Effector memory CD4-positive, alpha-beta T cell (primary cell): Measurements from ENCODE around the gene EHBP1L1.

Experiments used
- DNase-seq, 3 donors: peaks; one replicate each; pipeline ENCODE4 v3.0.0-alpha.2; 2020
- H3K27ac ChIP-seq: 2 replicates; pipeline ENCODE4 v1.7.0; 2013; ENCODE audit warnings: mild to moderate bottlenecking, low read length, moderate library complexity; ENCODE audit not compliant: insufficient read depth, poor library complexity, severe bottlenecking
- H3K27me3 ChIP-seq: replicated peaks from 2 replicates; pipeline ENCODE4 v1.7.0; 2013; ENCODE audit warnings: mild to moderate bottlenecking, low read length; ENCODE audit not compliant: insufficient read depth, control insufficient read depth, poor library complexity, severe bottlenecking
- H3K36me3 ChIP-seq: 2 replicates; pipeline ENCODE4 v1.7.0; 2013; ENCODE audit warnings: mild to moderate bottlenecking, low read length, moderate library complexity; ENCODE audit not compliant: control insufficient read depth, insufficient read depth
- H3K4me1 ChIP-seq: 2 replicates; pipeline ENCODE4 v1.7.0; 2013; ENCODE audit warnings: low read length, mild to moderate bottlenecking; ENCODE audit not compliant: control insufficient read depth, insufficient read depth, poor library complexity, severe bottlenecking
- H3K4me3 ChIP-seq: 2 replicates; pipeline ENCODE4 v1.7.0; 2013; ENCODE audit warnings: low read length, low read depth, mild to moderate bottlenecking; ENCODE audit not compliant: insufficient read depth, poor library complexity, severe bottlenecking
- H3K9me3 ChIP-seq: 2 replicates; pipeline ENCODE4 v1.7.0; 2013; ENCODE audit warnings: mild to moderate bottlenecking, low read length, moderate library complexity; ENCODE audit not compliant: control insufficient read depth

The EHBP1L1 gene

DNA sequence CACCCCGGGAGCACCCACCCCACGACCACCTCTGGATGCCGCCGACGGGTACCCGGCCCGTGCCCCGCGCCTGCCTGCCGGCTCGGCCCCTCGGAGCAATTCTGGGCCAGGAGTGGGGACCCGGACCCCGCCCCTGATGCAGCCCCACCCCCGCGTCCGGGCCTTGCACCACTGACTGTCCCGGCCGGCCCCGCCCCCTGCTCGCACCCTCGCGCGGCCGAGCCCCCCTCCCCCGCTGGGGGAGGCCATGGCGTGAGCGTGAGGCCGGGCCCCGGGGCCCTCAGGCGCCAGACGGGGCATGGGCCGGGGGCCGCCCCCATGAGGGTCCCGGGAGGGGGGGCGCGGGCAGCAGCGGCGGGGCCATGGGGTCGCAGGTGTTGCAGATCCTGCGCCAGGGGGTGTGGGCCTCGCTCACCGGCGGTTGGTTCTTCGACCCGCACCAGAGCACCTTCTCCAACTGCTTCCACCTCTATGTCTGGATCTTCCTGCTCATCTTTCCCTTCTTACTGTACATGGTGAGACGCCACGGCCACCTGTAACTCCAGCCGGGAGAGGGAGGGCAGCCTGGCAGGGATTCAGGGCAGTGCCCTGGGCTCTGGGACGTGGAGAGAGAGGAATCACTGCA lies 40.2 kb downstream of the EHBP1L1 start:
- H3K4me3 ChIP-seq: peak overlapping the region; percentile 82
- H3K27ac ChIP-seq: peak overlapping the region; percentile 86
- DNase-seq: no peak
- H3K4me1 ChIP-seq: peaks cover 41% of the 10 kb centered on the region
- H3K27me3 ChIP-seq: no peaks in the 10 kb centered on the region
- H3K36me3 ChIP-seq: peaks cover 41% of the 10 kb centered on the region
- no peaks in the 10 kb centered on the region for H3K9me3 ChIP-seq

DNA sequence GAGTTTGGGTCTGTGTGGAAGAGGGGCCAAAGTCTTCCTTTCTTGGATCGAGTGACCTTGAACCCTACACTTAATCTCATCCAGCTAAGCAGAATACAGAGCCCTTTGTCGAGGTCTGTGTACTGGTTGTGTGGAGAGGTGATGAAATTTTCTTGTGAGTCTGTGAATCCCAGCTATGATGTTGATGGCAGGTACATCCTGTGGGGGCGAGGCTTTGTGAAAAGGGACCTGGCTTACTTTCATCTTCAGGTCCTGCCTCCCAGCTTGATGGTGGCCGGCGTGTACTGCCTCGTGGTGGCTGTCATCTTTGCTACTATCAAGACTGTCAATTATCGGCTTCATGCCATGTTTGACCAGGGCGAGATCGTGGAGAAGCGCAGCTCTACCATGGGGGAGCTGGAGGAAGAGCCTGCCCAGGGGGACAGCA lies 40.7 kb downstream of the EHBP1L1 start:
- peaks cover 36% of the 10 kb centered on the region for H3K4me1 ChIP-seq
- no peak for DNase-seq
- H3K27ac ChIP-seq: peak overlapping the region; percentile 86
- H3K9me3 ChIP-seq: no peaks in the 10 kb centered on the region
- H3K4me3 ChIP-seq: peak overlapping the region; percentile 82
- H3K36me3 ChIP-seq: peaks cover 46% of the 10 kb centered on the region
- no peaks in the 10 kb centered on the region for H3K27me3 ChIP-seq

DNA sequence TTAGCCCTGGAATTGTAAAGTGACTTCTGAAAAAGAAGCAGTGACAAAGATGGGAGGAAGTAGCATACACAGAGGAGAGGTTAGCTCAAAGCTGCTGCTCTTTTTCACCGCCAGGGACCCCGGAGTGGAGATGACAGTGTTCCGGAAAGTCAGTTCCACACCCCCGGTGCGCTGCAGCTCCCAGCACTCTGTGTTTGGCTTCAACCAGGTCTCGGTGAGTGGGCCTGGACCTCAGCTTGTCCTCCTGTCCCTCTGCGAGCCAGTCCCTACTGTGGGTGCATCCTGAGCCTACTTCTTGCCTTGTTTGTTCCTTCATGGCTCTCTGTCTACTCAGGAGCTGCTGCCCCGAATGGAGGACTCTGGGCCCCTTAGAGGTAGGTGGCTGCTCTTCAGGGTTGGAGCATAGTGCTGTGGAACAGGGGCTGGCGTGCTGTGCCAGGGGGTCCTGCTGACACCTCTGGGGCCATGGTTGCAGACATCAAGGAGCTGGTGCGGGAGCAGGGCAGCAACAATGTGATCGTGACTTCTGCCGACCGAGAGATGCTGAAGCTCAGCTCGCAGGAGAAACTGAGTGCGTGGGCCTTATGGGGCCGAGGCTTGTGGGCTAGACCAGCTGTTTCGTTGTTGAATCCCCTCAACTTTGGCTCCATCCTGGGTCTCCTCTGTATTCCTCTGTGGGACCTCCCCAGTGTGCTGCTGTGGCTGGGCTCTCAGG lies 41.4 kb downstream of the EHBP1L1 start:
- no peak for DNase-seq
- H3K27ac ChIP-seq: no peak overlapping the region
- no peaks in the 10 kb centered on the region for H3K9me3 ChIP-seq
- peaks cover 29% of the 10 kb centered on the region for H3K4me1 ChIP-seq
- H3K36me3 ChIP-seq: peaks cover 46% of the 10 kb centered on the region
- no peak overlapping the region for H3K4me3 ChIP-seq
- no peaks in the 10 kb centered on the region for H3K27me3 ChIP-seq

DNA sequence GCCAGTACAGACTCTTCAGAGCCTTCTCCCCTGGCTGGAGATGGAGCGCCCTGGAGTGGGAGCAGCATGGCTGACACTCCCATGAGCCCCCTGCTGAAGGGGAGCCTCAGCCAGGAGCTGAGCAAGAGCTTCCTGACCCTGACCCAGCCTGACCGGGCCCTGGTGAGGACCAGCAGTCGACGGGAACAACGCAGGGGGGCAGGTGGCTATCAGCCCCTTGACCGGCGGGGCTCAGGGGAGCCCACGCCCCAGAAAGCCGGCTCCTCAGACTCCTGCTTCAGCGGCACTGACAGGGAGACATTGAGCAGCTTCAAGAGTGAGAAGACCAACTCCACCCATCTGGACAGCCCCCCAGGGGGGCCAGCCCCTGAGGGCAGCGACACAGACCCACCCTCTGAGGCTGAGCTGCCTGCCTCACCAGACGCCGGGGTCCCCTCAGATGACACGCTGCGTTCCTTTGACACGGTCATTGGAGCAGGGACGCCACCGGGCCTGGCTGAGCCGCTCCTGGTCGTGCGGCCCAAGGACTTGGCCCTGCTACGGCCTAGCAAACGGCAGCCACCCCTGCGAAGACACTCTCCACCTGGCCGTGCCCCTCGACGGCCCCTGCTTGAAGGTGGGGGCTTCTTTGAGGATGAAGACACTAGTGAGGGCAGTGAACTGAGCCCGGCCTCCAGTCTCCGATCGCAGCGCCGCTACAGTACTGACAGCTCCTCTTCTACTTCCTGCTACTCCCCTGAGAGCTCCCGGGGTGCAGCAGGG lies 42.3 kb downstream of the EHBP1L1 start:
- Histone ChIP-seq H3K4me1 (peaks cover 20% of the 10 kb centered on the region), H3K36me3 (peaks cover 46% of the 10 kb centered on the region), H3K27ac (no peak overlapping the region), H3K4me3 (no peak overlapping the region), H3K27me3 (no peaks in the 10 kb centered on the region), H3K9me3 (no peaks in the 10 kb centered on the region)
- no peak for DNase-seq

DNA sequence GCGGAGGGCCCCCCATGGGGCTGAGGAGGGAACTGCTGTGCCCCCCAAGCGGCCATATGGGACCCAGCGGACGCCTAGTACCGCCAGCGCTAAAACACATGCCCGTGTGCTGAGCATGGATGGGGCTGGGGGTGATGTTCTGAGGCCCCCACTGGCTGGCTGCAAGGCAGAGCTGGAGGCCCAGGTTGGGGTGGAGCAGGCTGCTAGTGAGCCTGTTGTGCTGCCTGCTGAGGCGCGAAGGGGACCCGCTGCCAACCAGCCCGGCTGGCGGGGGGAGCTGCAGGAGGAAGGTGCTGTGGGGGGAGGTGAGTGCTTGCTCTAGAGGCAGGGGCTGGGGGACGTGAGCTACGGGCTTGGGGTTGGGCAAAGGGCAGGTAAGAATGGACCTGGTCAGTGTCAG lies 42.9 kb downstream of the EHBP1L1 start:
- Histone ChIP-seq H3K9me3 (no peaks in the 10 kb centered on the region), H3K27ac (no peak overlapping the region), H3K4me3 (no peak overlapping the region), H3K36me3 (peaks cover 51% of the 10 kb centered on the region), H3K27me3 (no peaks in the 10 kb centered on the region), H3K4me1 (peaks cover 14% of the 10 kb centered on the region)
- DNase-seq: no peak

DNA sequence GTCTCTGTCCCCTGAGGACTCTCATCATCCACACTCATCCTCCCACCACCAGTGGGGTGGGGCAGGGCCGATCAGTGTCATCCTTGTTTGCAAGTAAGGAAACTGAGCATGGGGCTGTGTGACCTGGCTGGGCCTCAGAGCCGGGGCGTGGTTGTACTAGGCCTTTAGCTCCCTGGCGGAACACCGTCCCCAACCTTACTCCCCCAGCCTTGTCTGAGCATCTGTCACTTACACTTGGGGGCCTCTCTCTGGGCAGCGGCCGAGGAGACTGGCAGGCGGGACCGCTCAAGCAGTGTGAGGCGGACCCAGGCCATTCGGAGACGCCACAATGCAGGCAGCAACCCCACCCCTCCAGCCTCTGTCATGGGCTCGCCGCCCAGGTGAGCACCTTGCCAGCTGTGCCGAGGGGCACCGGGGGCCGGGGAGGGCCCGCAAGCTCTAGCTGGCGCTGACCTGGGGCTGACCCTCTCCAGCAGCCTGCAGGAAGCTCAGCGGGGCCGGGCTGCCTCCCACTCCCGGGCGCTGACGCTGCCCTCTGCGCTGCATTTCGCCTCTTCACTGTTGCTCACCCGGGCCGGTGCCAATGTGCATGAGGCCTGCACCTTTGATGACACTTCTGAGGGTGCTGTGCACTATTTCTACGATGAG lies 43.6 kb downstream of the EHBP1L1 start:
- Histone ChIP-seq H3K4me3 (no peak overlapping the region), H3K4me1 (peaks cover 13% of the 10 kb centered on the region), H3K36me3 (peaks cover 57% of the 10 kb centered on the region), H3K27ac (no peak overlapping the region), H3K27me3 (no peaks in the 10 kb centered on the region), H3K9me3 (no peaks in the 10 kb centered on the region)
- DNase-seq: no peak

DNA sequence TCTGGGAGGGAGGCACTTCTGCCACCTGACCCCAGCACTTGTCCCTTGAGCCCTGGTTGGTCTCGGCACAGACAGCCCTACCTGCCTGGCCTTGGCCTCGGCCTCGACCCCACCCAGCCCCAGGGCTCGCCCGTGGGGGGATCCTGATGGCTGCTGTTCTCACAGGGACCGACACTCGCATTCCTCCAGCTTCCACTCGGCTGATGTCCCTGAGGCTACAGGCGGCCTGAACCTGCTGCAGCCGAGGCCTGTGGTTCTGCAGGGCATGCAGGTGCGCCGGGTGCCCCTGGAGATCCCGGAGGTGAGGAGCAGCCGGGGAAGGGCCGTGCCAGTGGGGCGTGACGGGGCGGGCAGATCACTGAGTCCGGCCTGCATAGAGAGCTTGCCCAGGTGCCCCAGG lies 44.8 kb downstream of the EHBP1L1 start:
- Histone ChIP-seq H3K4me1 (peaks cover 13% of the 10 kb centered on the region), H3K27ac (no peak overlapping the region), H3K27me3 (no peaks in the 10 kb centered on the region), H3K9me3 (no peaks in the 10 kb centered on the region), H3K4me3 (no peak overlapping the region), H3K36me3 (peaks cover 67% of the 10 kb centered on the region)
- DNase-seq: no peak

DNA sequence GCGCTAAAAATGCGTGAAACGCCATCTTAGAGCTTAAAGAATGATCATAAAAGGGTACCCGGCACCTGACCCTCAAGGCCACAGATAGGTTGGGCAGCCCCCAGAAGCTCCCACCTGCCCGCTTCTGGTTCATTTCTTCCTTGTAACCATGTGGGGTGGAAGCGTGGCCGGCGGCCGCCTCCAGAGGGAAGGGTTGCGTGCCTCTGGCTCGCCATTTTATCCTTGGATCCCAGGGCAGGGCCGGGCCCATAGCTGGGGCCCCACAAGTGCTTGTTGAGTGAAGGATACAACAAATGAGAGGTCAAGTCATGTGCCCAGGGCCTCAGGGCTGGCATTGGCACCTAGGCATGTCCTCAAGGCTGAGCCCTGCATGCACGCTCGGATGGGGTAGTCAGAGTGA lies 45.6 kb downstream of the EHBP1L1 start:
- Histone ChIP-seq H3K9me3 (no peaks in the 10 kb centered on the region), H3K36me3 (peaks cover 75% of the 10 kb centered on the region), H3K27ac (no peak overlapping the region), H3K4me3 (no peak overlapping the region), H3K27me3 (no peaks in the 10 kb centered on the region), H3K4me1 (peaks cover 10% of the 10 kb centered on the region)
- DNase-seq: no peak

DNA sequence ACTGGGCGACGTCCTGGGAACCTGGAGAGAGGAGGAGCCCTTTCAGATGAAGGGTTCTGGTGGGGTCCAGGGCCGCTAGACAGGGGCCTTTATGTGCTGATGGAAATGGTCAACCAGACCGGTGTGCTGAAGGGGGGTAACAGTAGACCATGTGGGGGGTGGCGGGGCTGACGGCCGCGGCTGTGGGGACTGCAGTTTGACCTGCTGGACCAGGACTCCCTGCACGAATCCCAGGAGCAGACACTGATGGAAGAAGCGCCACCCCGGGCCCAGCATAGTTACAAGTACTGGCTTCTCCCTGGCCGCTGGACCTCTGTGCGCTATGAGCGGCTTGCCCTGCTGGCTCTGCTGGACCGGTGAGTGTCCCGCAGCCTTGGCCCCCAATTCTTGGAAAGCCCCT lies 46.2 kb downstream of the EHBP1L1 start:
- peaks cover 5% of the 10 kb centered on the region for H3K4me1 ChIP-seq
- no peaks in the 10 kb centered on the region for H3K27me3 ChIP-seq
- no peak for DNase-seq
- H3K4me3 ChIP-seq: no peak overlapping the region
- H3K27ac ChIP-seq: no peak overlapping the region
- H3K9me3 ChIP-seq: no peaks in the 10 kb centered on the region
- H3K36me3 ChIP-seq: peaks cover 80% of the 10 kb centered on the region
